NCI-H1930 (cell line): ENCODE results near the gene GPRIN3.
A peak's percentile ranks its signal among the peaks of the same experiment; 100 is the strongest.

Experiments used
- DNase-seq, 2 experiments: peaks; one replicate each; lab custom pipeline; 2025; lab: John Stamatoyannopoulos, UW

The GPRIN3 gene

DNA sequence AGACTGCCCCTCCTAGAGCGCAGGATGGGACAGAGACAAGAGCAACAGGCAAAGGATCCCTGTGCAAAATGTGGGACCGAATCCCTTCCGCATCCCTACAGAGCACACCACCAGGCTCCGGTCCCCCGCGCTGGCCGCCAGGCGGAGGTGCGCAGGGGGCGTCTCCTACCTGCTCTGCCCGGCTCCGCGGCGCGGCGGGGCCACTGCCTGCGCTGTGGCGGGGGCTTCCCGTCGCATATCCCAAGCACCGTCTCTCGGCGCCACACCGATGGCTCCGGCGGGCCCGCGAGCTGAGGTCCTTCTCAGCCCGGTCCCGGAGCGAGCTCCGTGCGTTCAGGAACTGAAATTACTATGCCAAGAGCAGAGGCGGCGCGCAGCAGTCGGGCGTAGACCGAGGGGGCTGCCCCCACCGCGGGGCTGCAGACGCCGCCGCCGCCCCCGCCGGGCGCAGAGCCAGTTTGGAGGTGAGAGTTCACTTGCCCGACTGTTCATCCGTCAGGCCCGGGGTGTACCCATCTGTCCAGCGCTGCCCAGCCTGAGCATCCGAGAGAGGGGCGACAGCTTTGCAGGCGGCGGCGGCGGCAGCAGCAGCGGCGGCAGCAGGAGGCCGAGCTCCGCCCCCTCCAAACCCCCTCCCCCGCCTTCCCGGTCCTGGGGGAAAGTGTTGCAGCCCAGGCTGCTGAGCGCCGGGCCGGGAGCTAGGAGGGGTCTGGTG lies at the start of gene GPRIN3:
TSS of gene GPRIN3 (minus strand) at position 355 of the 715 bp plus-strand sequence. CDS start 57,690 bp downstream, outside the sequence.
- peak; percentile 31 to 55 for DNase-seq

DNA sequence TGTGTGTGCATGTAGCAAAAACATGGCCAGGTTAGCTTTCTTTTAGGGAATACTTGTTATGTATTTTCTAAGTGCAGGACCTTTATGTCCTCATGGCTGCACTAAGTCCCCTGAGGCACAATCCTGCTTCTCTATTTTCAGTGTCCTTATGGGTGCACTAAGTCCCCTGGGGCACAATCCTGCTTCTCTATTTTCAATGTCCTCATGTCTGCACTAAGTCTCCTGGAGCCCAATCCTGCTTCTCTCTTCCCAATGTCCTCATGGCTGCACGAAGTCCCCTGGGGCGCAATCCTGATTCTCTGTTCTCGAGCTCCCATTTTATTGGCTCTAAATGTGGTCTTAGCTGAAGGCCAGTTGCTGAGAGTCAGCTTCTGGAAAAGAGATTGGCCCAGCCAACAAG lies 49.7 kb upstream of the GPRIN3 start:
- no peak for DNase-seq

DNA sequence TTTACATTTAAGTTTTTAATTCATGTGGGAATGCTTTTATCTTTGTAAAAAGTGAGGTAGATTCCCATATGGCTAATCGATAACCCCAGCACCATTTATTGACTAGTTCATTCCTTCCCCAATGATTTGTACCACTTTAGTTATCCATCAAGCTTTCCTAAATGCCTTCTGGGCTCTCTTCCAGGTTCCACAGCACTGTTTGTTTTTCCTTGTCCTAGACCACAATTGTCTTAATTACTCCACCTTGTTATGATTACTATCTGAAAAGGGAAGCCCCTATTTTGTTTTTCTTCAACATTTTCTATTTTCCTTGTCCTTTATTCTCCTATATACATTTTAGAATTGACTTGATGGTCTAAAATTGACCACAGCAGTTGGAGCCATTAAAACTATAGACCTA lies 48.5 kb upstream of the GPRIN3 start:
- peak; percentile 77 to 84 for DNase-seq

DNA sequence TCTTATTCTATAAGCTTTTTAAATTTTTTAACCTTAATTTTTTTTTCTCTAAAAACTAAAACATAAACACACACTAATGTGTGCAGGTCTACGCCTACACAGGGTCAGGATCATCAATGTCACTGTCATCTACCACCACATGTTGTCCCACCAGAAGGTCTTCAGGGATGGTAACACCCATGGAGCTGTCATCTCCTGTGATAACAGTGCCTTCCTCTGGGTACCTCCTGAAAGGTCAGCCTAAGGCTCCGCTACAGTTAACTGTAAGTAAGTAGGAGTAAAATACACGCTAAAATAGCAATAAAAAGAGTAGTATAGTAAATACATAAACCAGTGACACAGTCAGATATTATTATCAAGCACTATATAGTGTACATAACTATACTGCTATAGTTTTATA lies 45.9 kb upstream of the GPRIN3 start:
- no peak for DNase-seq

DNA sequence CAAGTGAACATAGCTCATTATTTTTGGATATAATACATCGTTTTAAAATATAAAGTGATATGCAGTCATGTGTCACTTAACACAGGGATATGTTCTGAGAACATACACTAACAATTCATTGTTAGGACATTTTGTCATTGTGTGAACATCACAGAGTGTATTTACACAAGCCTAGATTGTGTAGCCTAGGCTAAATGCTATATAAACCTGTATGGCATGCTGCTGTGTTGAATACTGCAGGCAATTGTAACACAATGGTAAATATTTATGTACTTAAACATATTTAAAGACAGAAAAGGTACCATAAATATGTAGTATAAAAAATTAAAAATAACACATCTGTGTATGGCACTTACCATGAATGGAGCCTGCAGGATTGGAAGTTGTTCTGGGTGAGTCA lies 44.9 kb upstream of the GPRIN3 start:
- no peak for DNase-seq

DNA sequence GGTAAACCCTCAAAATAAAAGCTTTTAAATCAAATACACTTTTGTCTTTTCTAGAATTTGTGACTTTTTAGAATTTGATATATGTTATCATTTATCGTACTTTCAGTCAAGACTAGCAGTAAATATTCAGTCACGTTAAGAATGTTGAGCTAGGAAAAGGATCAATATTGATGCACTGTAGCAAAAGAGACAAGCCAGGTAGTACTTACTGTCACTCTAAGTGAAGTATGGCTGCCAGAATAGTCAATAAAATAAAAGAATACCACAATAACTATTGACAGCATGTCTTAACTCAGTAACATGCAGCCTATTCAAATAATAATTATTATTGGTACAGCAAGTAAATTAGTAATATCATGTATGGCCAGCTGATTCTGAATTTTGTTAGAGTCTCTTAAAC lies 43.6 kb upstream of the GPRIN3 start:
- DNase-seq, result no peak

DNA sequence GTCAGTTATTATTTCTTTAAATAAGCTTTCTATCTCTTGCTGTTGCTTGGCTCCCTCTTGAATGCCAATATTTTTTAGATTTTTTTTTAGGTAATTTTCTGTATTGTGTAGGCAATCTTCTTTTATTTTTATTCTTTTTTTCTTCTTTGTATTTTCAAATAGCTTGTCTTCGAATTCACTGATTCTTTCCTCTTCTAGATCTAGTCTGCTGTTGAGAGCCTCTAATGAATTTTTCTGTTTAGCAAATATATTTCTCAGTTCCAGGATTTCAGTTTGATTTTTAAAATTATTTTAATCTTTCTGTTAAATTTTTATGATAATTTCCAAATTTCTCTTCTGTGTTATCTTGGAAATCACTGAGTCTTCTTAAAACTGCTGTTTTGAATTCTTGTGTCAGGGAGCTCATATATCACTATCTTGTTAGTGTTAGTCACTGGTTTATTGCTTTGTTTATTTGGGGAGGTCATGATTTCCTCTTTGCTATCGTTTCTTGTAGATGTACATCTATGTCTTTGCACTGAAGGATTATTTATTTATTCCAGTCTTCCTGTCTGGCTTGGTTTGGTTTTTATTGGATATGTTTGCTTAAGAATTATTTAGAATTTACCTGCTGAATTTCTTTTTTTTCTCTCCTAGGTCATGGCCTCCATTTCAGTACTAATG lies 39.9 kb upstream of the GPRIN3 start:
- no peak for DNase-seq

DNA sequence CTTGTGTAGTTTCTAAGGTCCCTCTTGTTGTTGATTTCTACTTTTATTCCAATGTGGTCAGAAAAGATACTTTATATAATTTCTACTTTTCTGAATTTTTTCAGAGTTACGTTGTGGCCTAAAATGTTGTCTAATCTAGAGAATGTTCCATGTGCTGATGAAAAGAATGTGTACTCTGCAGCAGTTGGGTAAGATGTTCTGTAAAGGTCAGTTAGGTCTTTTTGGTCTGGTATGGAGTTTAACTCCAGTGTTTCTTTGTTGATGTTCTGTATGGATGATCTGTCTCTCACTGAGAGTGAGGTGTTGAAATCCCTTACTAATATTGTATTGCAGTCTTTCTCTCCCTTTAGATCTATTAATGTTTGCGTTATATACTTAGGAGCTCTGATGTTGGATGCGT lies 37.0 kb upstream of the GPRIN3 start:
- DNase-seq, result no peak

DNA sequence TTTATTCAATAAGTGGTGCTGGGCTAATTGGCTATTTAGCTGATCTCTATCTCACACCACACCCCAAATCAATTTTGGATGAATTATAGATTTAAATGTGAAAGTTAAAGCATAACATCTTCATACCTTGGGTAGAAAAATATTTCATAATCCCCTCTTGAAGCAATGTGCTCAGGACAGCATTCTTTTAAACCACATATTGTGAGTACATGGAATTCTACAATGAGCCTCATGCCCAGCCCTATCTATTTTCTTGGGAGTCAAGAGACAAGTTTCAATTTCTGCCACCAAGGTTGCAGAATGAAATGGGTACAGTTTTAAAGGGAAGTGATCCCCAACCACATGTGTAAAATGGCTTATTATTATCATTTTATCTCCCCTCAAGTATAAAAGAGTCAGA lies 30.6 kb upstream of the GPRIN3 start:
- no peak for DNase-seq

DNA sequence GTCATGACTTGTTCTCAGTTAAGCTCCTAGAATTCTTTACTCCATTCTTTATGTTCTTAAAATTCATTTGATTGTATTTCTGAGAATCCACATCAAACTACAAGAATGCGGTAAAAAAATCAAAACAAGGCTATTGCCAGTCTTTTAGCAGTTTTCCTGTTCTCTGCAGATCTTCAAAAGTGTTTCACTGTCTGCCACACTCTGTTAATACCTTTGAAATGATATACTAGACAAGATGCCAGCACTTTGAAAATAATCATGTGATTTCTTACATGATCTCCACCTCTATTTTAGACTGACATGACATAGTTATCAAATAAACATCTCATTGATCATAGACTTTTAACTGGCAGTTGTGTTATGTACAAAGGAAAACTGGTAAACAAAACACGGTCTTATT lies 30.1 kb upstream of the GPRIN3 start:
- DNase-seq, result no peak

DNA sequence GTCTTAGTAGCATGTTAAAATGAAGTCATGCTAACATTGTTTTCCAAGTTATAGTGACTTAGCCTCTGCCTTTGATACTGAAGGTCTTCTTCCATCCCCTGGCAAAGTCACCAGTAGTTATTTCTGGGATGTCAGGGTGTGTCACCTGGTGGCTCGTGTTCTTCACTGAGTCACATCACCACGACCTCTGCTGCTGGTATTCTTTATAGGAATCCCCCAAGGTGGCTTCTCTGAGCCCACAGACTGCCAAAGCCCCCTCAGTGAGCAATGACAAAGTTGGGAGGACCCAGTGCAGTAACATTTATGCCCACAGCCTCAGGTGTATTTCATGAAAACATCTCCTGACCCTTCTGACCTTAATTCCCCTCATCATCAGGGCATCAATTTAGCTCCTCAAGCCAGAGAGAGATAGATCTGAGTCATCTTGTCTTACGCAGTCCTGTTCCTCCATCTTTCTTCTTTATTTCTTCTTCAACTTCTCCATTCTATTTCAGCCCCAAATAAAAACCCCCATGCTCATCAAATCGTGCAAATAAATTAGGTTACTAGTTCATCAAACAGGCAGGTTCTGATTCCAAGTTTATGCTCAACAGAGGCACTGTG lies 29.3 kb upstream of the GPRIN3 start:
- no peak for DNase-seq

DNA sequence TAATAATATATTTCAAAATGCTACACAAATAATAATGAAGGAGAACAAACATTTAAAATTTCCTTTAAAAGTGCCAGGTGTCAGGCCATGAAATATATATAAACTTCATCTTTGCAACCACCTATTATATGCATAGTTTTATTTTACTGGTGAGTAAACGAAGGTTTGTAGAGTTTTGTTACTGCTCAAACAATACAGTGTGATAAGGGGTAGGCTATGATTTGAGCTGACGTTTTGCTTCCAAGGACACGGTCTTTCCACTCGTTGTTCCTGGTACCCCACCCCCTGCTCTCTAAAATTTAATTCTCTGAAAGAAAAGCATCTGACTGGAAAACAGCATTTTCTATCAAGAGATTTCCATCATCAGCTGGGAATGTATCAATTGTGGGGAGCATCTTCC lies 27.2 kb upstream of the GPRIN3 start:
- DNase-seq, result no peak

DNA sequence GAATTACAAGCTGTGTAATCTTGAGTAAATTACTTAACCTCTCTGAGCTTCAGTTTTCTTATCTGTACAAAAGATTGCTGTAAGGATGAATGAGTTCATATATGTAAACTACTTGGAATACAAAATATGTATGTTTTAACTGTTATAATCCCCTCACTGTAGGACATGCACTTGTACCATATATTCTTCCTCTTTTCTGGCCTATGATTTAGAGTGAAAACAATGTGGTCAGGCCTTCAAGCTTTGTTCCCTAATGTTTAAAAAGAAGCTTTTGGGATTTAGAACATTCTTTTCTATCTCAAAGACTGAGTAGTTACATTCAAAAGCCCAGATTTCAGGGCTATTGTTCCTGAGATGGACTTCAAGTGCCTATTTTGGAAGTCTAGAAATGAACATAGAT lies 26.7 kb upstream of the GPRIN3 start:
- no peak for DNase-seq

DNA sequence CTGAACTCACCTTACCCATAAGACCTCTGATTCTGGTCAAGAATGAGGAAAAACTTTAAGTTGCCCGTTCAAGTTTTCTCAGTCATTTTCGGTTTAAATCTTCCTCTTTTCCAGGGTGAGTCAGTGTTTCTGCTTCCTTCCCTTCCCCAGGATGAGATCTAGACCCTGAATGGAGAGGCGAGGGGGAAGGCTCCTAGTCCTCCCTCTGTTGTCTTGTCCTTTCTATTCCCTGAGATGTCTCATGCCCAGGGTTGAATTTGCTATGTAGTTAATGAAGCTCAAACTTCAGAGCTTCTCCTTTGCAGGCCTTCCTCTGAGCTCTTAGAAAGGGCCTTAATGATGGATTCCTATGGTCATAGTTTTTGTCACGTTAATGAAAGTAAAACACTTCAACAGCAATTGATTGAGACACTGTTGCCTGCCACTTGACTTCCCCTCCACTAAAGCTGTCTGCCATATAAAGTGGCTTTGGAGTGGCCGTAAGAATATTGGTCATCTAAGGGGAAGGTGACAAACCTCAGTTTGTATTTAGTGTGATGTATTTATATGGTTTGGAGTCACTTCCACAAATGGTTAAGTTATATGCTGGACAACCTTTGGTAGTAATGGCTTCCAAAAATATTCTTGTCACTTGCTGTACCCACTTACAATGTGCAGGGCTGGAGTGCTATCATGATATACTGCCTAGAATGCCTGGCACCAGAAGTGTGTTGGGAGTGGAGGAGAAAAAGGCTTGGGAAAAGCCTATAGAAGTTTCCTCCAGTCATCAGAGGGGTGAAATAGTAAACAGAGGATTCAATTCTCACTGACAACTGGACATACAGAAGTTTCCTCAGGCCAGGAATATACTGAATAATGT lies 24.3 kb upstream of the GPRIN3 start:
- no peak for DNase-seq

DNA sequence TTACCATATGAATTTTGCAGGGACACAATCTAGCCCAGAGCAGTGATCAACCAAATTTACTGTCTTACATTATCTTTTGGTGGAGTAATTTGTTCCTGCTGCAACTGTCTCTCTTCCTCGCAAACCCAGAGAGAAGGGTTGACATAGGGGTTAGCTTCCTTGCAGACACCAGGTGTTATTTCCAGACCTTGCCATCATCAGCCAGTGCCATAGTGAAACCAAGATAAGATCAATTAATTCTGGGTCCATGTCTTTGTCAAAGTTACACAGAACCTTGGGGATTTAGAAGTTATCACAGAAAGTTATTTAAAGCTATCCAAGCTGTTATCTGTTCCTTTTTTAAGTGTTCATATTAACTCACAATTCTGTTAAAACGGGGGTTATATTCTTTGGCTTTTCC lies 23.6 kb upstream of the GPRIN3 start:
- no peak for DNase-seq

DNA sequence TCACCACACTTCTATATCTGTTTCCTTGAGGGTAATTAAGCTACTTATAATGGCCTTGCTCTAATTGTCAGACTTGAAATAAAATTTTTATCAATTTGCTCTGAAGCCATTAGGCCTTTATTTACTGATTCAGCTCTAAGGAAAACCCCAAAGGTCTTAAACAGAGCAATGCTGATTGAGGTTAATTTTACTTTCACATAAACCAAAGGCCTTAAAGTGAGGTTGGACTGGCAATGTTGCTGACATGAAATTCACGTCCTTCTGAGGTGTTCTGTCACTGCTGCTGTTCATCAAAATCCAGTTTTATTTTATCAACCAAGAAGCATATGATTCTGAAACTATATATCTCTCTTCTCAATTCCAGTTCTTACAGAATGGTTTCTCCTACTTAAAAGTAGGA lies 21.7 kb upstream of the GPRIN3 start:
- DNase-seq, result no peak

DNA sequence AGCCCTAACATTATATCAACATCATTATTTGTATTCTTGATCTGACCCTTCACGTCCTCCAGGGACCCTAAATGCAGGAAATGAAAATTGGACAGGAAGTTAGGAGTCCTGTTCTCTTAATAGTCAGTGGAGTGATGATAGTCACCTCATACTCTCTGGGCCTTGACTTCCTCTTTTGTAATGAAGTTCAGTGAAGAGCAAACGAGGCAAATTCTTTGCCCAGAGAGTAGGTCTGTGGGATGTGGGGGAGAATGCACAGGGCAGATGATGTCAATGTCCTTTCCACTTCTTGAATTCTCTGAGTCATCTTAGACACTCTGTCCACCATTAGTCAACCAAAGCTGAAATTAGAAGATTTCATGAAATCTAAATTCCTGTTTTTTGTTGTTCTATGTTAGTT lies 17.1 kb upstream of the GPRIN3 start:
- DNase-seq, result no peak

DNA sequence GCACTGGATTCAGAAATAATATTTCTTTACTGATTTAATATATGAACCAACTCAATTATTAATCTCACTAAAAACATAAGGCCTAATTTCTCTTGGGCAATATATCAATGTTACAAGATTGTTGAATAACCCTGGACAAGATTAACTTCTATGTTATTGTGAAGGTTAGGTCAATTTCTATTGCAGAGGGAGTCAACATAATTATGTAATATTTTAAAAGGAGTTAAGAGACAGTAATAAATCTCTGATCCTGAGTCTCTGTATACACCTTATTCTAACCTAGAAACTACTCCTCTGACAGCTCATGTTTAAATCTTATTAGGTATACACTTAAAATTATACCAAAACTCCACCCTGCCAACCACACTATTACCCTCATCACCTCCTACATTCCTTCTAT lies 15.1 kb upstream of the GPRIN3 start:
- DNase-seq, result no peak

DNA sequence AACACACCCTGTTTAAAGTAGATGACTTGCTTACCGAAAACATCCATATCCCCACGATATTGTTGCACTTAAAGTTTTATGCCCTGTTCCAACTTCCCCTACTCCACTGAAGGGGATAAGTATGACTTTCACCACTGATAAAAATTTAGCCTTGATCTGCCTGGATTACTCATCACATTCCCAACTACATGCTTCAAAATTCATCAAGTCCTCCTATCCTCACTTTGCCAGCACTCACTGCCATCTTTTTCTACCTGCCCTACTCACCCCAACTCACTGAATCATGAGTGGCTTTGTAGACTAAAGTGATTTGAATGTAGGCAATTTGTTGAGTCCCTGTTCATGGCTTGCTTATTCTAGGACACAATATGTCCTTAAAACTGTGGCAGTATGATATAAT lies 12.2 kb upstream of the GPRIN3 start:
- no peak for DNase-seq

DNA sequence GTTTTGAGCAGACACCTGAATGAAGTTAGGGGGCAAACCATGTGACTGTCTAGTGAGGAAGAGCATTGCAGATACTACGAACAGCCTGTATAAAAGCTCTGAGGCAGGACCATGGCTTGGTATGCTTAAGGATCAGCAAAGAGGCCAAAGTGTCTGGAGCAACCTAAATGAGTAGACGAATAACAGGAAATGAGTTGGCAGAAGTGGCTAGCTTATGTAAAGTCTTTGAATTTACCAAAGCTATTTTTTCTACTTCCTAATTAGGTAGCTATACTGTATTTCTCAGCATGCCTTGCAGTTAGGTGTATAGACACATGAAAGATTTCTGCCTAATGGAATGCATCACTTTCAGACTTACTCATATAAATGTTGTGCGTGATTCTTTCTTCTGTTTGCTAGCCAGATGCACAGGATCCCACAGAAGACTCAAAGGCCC lies 9.3 kb upstream of the GPRIN3 start:
- DNase-seq, result no peak

DNA sequence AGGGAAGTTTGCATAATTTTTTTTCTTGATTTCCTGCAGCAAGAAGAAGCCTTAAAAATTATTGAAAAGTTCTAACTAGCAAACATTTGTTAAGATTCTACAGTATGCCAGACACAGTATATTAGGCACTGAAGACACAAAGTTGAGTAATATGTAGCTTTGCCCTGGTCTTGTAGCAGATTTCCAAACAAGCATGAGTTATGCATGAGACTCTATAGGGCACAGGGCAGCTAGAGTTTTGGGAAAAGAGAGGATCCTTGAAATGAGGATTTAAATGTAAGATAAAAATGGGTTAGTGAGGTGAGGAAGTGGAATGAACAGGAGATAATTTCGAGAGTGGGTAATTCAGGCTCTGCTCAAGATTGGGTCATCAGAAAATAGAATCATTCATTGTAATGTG lies 8.6 kb upstream of the GPRIN3 start:
- DNase-seq, result no peak

DNA sequence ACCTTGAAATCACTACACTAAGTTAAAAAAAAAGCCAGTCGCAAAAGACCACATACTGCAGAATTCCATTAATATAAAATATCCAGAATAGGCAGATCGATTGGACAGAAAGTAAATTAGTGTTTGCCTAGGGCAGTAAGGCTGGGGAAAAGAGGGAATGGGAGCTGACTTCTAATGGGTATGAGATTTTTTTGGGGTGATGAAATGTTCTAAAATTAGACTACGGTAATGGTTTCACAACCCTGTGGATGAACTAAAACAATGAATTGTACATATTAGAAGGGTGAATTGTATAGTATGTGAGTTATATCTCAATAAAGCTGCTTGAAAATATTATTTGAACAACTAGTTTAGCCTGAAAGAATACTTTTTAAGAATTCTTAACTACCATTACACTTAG lies 6.7 kb upstream of the GPRIN3 start:
- no peak for DNase-seq

DNA sequence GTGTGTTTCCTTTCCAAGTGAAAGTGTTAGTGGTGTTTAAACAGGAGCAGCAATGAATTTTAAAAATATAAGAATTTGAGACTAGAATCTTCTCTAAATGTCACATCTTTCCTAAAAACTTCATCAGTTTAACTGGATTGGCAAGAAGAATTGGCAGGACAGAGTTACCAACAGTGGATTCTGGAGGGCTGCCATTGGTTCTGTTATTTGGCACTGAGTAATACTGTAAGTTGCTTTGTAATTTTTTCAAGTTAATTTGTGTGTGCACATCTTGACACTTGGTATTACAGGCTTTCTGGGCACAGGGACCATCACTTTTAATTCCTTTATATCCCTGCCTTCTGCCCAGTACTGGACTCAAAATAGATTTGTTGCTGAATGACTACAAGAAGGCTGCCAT lies 4.5 kb upstream of the GPRIN3 start:
- DNase-seq, result no peak
